ENCODE measurements around the gene FAF1.

The FAF1 gene

GRCh38 chr1:50417507-50417906, 542.6 kb downstream of the FAF1 start:
- Histone ChIP-seq H3K27ac (no peak overlapping the region), H3K9ac (no peak overlapping the region), H3K79me2 (no peaks in the 10 kb centered on the region), H3K36me3 (ENCODE audit: control insufficient read depth, insufficient read depth, low read length) (no peaks in the 10 kb centered on the region), H3K9me3 (ENCODE audit: control insufficient read depth, low read length) (no peaks in the 10 kb centered on the region), H3K4me1 (no peaks in the 10 kb centered on the region), H3K27me3 (ENCODE audit: control insufficient read depth, insufficient read depth, low read length) (peaks cover 49% of the 10 kb centered on the region), H3K4me2 (ENCODE audit: low read length) (no peak overlapping the region), H2AFZ (no peak overlapping the region), H3K4me3 (ENCODE audit: low read depth, low read length) (no peak overlapping the region)
- no peak for TF ChIP-seq CTCF (IDR thresholded peaks at IDR 0.05)

DNA sequence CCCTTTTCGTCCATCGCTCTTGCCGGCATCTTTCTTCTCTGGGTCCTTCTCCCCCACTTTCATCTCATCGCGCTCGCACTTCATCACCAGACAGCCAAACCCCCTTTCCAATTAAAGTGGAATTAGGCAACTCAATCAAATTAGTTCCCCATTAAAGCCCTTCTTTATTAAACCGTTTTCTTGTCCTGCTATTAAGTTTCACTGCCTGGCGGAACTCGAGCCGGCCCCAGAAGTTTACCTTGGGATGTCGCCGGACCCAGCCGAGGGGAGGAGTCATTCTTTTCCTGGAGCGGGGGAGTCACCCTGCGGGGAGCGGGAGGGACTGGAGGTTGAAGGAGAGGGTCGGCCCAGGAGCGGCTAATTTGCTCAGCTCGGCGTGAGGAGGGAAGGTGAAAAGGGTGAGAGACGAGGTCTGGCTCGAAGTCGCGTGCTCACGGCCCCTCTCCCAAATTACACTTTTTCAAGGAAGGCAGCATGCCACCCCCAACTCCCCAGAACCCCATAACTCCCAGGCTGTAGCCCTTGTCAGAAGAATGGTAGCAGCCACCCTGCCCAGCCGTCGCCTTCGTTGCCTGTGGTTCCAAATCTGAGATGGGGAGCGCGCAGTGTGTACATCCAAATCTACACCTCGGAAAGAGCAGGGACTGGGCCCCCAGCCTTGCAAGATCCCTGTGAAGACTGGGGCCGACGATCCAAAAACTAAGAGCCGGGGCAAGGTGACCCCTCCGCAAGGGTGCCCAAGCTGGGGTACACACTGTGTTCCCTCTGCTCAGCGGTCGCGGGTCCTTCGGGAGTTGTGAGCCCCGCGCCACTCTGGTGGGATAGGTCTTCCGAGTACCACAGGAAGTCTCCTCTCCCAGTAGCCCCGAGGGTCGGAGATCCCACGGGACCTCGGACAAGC, 543.3 kb downstream of the FAF1 start:
- Histone ChIP-seq H3K27ac (no peak overlapping the region), H2AFZ (no peak overlapping the region), H3K9me3 (ENCODE audit: control insufficient read depth, low read length) (no peaks in the 10 kb centered on the region), H3K27me3 (ENCODE audit: control insufficient read depth, insufficient read depth, low read length) (peaks cover 43% of the 10 kb centered on the region), H3K9ac (no peak overlapping the region), H3K36me3 (ENCODE audit: control insufficient read depth, insufficient read depth, low read length) (no peaks in the 10 kb centered on the region), H3K4me2 (ENCODE audit: low read length) (no peak overlapping the region), H3K4me1 (no peaks in the 10 kb centered on the region), H3K4me3 (ENCODE audit: low read depth, low read length) (no peak overlapping the region), H3K79me2 (no peaks in the 10 kb centered on the region)
- no peak for TF ChIP-seq CTCF (IDR thresholded peaks at IDR 0.05)

- Histone ChIP-seq H3K4me2 (ENCODE audit: low read length) (no peak overlapping the region), H3K9me3 (ENCODE audit: control insufficient read depth, low read length) (no peaks in the 10 kb centered on the region), H3K9ac (no peak overlapping the region), H3K27me3 (ENCODE audit: control insufficient read depth, insufficient read depth, low read length) (peaks cover 43% of the 10 kb centered on the region), H3K79me2 (no peaks in the 10 kb centered on the region), H3K36me3 (ENCODE audit: control insufficient read depth, insufficient read depth, low read length) (no peaks in the 10 kb centered on the region), H3K27ac (no peak overlapping the region), H3K4me1 (no peaks in the 10 kb centered on the region), H2AFZ (no peak overlapping the region), H3K4me3 (ENCODE audit: low read depth, low read length) (no peak overlapping the region)
- no peak for TF ChIP-seq CTCF (IDR thresholded peaks at IDR 0.05)
These were observed 543.9 kb downstream of the FAF1 start for GRCh38 chr1:50416150-50416527.

- no peak for TF ChIP-seq CTCF (IDR thresholded peaks at IDR 0.05)
These were observed 544.6 kb downstream of the FAF1 start for GRCh38 chr1:50415235-50416149.

More at GRCh38 chr1:50415235-50416149, 544.6 kb downstream of the FAF1 start:
- Histone ChIP-seq H3K79me2 (no peaks in the 10 kb centered on the region), H3K27me3 (ENCODE audit: control insufficient read depth, insufficient read depth, low read length) (peaks cover 37% of the 10 kb centered on the region), H2AFZ (no peak overlapping the region), H3K36me3 (ENCODE audit: control insufficient read depth, insufficient read depth, low read length) (no peaks in the 10 kb centered on the region), H3K4me1 (no peaks in the 10 kb centered on the region), H3K27ac (no peak overlapping the region), H3K9me3 (ENCODE audit: control insufficient read depth, low read length) (no peaks in the 10 kb centered on the region), H3K4me2 (ENCODE audit: low read length) (no peak overlapping the region), H3K4me3 (ENCODE audit: low read depth, low read length) (no peak overlapping the region), H3K9ac (no peak overlapping the region)

All from parathyroid adenoma (tissue), 2 donors.